GM21717 (cell line): Measurements from ENCODE around the gene PDLIM7.
A peak's percentile ranks its signal among the peaks of the same experiment; 100 is the strongest.
"Not testable (repeated sequence)": the region's sequence is repeated elsewhere in the genome, so short reads cannot be mapped to it uniquely, and the experiment has no call there.

ENCODE experiments used
- ATAC-seq: cut with Tn5 transposase; IDR thresholded peaks from one replicate; pipeline ENCODE4 v1.9.1; 2021; ENCODE audit warnings: mild to moderate bottlenecking, moderate library complexity; ENCODE audit not compliant: unreplicated experiment

Gene PDLIM7

GRCh38 chr5:177497292-177498012 lies at the start of gene PDLIM7:
Gene PDLIM7 (minus strand): TSS chr5:177497604. CDS start chr5:177496512, 1,092 bp downstream.
- peak; percentile 77 for ATAC-seq

GRCh38 chr5:177546258-177546741 lies 48.9 kb upstream of the PDLIM7 start:
- ATAC-seq: no peak

GRCh38 chr5:177545487-177546257 lies 48.3 kb upstream of the PDLIM7 start:
- ATAC-seq: no peak

- no peak for ATAC-seq
These were observed 45.5 kb upstream of the PDLIM7 start for GRCh38 chr5:177542816-177543465.

- ATAC-seq: no peak
These were observed 43.0 kb upstream of the PDLIM7 start for GRCh38 chr5:177540438-177540837.

- ATAC-seq: no peak
These were observed 42.0 kb upstream of the PDLIM7 start for GRCh38 chr5:177539411-177539810.

- no peak for ATAC-seq
These were observed 41.5 kb upstream of the PDLIM7 start for GRCh38 chr5:177538876-177539275.

GRCh38 chr5:177537389-177538361 lies 40.3 kb upstream of the PDLIM7 start:
- no peak for ATAC-seq

- no peak for ATAC-seq
These were observed 39.0 kb upstream of the PDLIM7 start for GRCh38 chr5:177536386-177536785.

GRCh38 chr5:177535125-177535524 lies 37.7 kb upstream of the PDLIM7 start:
- no peak for ATAC-seq

- not testable (repeated sequence) for ATAC-seq
These were observed 37.0 kb upstream of the PDLIM7 start for GRCh38 chr5:177534433-177534832.

GRCh38 chr5:177531209-177531940 lies 34.0 kb upstream of the PDLIM7 start:
- no peak for ATAC-seq

- ATAC-seq: no peak
These were observed 33.2 kb upstream of the PDLIM7 start for GRCh38 chr5:177530638-177531037.

- ATAC-seq: no peak
These were observed 32.1 kb upstream of the PDLIM7 start for GRCh38 chr5:177529247-177530203.

- no peak for ATAC-seq
These were observed 31.2 kb upstream of the PDLIM7 start for GRCh38 chr5:177528631-177529030.

- no peak for ATAC-seq
These were observed 30.2 kb upstream of the PDLIM7 start for GRCh38 chr5:177527595-177527994.

- no peak for ATAC-seq
These were observed 29.4 kb upstream of the PDLIM7 start for GRCh38 chr5:177526791-177527190.

GRCh38 chr5:177526191-177526590 lies 28.8 kb upstream of the PDLIM7 start:
- no peak for ATAC-seq
